Daoy (cell line): ENCODE measurements around the gene SHC3. TPM values are rescaled to one million over a fixed set of nuclear protein-coding genes. Genes with fewer than 3 reads are reported as not detected.

Source experiments
- DNase-seq: peaks from one replicate; pipeline ENCODE4 v3.0.0-alpha.2; 2015; ENCODE audit warnings: low read depth
- total RNA-seq: library from RNA; depleted of rRNA; stranded (reverse); fragments of >200 nt; shearing (Covaris generic); gene quantifications from 2 replicates; pipeline ENCODE4 v1.2.3, GENCODE V29; 2014

Gene SHC3
- total RNA-seq, 1 experiment from 2014 or later: 2.3 TPM

DNA sequence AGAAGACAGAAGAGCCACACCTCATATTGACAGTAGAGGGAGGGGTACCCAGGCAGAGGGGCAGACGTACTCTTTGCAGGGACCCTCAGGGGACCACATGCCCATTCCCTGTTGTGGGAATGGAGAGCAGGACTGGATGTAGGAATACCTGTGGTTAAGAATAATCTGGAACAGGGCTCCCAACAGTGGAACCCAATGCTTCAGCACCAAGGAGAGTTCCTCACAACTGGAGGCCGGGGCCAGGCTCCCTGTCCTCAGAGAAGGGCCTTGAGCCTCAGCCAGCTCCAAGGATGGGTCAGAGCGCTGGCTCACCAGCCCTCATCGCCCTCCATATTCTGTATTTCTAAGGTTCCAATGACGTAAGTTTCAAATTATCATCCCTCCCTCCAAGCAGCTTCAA is 7.4 kb upstream of the SHC3 start:
- DNase-seq: peak; percentile 52

GRCh38 chr9:89183146-89183545 is 4.5 kb upstream of the SHC3 start:
- no peak for DNase-seq

GRCh38 chr9:89182369-89182768 is 3.8 kb upstream of the SHC3 start:
- no peak for DNase-seq

GRCh38 chr9:89179895-89180734 is 1.5 kb upstream of the SHC3 start:
- DNase-seq: peak; percentile 97

GRCh38 chr9:89179540-89179894 is 899 bp upstream of the SHC3 start:
- DNase-seq: peak; percentile 37

- DNase-seq: no peak
Observed at GRCh38 chr9:89178830-89179539, 367 bp upstream of the SHC3 start.

DNA sequence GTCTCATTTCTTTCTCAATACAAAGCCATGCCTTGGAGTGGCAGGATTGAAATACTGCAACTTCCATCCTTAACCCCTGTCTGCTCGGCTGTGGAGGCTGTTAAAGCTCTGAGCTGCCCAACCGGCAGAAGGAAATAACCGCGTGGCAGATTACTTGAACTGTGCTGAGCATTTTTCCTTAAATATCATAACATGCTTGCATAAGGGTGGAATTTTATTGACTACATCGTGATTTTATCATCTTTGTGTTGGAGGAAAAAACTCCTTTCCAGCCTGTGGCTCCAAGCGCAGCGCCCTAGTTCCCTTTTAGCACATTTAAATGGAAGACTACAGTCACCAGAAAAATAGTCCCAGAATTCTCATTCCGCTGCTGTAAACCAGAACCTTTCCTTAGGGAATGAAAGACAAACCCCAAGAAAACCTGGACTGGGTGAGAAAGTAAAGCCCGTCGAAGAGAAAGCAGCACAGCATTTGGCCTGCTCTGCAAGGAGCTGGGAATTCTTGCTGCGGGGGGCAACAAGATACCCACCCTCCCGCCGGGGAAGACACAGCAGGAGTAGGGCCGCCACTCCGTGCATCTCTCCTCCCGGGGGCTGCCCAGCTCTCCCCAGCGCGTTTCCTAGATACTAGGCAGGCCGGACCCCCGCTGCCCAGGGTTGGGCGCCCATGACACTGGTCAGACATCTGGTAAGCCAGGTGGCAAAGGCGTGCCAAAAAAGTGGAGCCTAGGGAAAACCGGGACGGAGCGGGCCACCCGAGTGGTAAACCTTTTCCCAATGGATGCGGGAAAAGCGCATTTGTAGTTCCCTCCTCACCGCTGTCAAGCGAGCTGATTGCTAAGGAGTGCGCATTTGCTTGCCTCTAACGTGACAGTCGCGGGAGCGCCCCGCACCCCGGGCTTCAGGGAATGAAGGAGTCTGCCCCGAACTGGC is 1.3 kb downstream of the SHC3 start:
- peak; percentile 33 for DNase-seq

DNA sequence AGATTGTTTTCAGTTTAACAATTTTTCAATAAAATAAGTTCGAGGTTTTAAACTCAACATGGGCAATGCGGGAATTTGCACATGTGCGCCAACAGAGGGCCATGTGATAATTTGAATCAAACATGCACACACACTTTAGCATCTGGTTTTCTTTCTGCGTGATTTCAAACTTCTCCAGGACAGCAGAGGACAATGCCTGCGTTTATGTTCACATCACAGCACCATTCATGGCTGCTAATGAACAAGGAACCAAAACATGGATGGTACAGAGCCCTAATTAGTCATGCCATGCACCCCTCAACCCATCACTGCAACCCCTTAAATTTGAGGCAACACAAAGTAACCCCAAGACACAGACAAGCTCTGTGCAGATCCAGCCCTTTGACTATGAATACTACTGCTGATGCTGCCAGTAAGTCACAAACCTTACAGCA is 2.8 kb downstream of the SHC3 start:
- no peak for DNase-seq

- DNase-seq: no peak
Observed at GRCh38 chr9:89174291-89174690, 4.3 kb downstream of the SHC3 start.

DNA sequence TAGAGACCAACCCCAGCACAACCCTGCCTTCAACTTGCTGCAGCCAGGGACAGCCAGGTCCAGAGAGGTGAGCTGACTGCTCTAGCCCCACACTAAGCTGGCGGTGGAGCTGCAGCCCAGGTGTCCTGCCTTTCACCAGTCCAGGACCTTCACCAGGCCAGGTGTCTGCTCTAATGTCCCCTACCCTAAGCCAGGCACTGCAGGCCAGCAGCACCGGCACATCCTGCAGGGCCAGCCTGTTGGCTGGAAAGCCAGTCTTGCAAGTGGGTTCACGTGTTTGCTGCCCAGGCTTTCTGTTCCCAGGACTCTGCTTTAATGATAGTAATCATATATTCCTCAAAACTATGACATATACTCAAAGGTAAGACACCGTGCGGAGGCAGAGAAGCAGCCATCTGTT is 5.5 kb downstream of the SHC3 start:
- no peak for DNase-seq

GRCh38 chr9:89172398-89172797 is 6.2 kb downstream of the SHC3 start:
- no peak for DNase-seq

DNA sequence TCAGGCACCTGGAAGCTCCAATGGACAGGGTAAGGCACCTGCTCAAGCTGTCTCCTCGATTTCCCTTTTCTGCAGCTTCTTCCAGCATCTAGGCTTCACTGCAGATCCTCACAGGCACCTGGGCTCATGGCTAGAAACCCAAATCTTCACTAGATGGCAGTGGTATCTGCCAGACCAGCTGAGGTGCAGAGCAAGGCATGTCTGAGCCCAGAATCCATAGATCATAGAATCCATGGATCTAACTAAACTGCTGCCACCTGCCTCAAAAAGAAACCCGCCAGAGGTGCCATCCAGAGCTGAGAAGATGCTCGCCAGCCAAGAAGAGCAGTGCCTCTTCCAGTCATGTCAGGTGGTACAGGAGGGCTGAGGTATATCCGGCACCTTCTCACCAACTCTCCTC is 6.9 kb downstream of the SHC3 start:
- DNase-seq: no peak

DNA sequence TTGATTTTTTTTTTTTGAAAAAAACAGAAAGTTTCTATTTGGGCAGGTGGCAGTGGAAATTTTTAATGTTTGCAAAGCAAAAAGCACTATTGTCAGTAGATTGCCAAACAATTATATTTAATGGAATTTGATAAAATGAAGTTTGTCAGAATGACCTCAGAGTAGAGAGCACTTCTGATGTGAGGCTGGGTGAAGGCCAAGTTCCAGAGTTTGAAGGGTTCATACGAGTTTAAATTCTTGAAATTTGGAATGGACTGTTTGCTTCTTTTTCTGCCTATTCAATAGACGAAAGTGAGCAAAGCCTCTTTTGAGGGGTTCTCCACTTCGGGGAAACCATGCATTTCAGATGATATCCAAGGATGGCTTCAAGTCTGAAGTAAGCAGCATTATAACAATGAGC is 7.4 kb downstream of the SHC3 start:
- no peak for DNase-seq

- no peak for DNase-seq
Observed at GRCh38 chr9:89168901-89169813, 9.5 kb downstream of the SHC3 start.

GRCh38 chr9:89167788-89168187 is 10.8 kb downstream of the SHC3 start:
- no peak for DNase-seq

GRCh38 chr9:89166852-89167251 is 11.8 kb downstream of the SHC3 start:
- no peak for DNase-seq

GRCh38 chr9:89165880-89166279 is 12.7 kb downstream of the SHC3 start:
- DNase-seq: no peak

GRCh38 chr9:89165341-89165740 is 13.3 kb downstream of the SHC3 start:
- no peak for DNase-seq

DNA sequence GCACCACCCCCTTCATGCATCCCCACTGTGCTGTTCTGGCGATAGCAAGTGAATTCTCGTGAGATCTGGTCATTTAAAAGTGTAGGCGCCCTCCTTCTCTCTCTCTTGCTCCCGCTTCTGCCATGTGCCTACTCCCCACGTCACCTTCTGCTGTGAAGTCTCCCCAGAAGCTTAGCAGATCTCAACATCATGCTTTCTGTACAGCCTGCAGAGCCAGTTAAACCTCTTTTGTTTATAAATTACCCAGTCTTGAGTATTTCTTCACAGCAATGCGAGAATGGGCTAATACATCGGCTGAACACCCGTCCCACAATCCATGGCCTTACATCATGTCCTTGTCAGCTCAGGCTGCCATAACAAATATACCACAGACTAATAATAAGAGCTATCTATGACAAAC is 17.4 kb downstream of the SHC3 start:
- DNase-seq: no peak

DNA sequence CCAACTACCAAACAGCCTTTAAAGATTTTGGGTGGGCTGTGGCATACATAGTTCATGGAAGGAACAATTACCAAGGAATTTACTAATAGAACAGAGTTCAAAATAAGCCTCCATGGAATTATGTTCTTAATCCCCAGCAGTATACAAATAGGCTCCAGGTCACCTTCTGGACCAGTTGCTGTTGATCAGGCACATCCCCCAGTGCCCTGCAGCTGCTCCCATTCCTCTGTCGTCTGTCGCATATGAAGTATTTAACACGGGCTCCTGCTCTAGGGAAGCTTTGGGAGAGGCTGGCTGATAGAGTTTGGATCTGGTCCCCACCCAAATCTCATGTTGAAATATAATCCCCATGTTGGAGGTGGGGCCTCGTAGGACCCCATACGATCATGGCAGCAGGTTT is 17.8 kb downstream of the SHC3 start:
- DNase-seq: no peak
